ENCODE data around the gene ZNF827. TPM values are rescaled to one million over a fixed set of nuclear protein-coding genes. Genes with fewer than 3 reads are reported as not detected.

The ZNF827 gene
- total RNA-seq, 1 experiment from 2014 or later = 29.4 TPM

DNA sequence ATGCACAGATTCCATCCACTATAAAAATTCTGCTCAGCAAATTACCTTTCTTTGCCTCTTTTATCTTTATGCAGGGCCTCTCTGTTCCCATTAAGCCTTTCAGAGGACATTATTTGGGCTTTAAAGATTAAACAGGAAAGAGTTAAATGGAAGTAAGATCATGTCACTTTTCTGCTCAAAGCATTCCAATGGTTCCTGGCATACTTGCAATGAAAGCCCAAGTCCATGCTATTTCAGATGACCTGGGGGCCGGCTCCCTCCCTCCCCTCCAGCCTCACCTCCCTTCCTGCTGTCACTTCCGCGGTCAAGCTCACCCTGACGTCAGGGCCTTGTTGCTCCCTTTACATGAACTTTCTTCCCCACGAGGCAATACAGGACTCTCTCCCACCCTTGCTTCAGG, 133.1 kb downstream of the ZNF827 start:
- Mint-ChIP-seq H3K27ac (peak overlapping the region; percentile 3 to 77 (median 66); a peak in 6 of 7 replicates), H3K36me3 (ENCODE audit: insufficient read depth in 1 of 3, low read depth in 3 of 3) (peaks cover 22 to 34% (median 30%) of the 10 kb centered on the region in 3 experiments), H3K27me3 (ENCODE audit: low read depth) (no peaks in the 10 kb centered on the region), H3K4me1 (peaks cover 28 to 37% of the 10 kb centered on the region in 2 experiments), H3K4me3 (no peak overlapping the region), H3K9me3 (peaks cover 10 to 12% of the 10 kb centered on the region in 2 experiments)
- Histone ChIP-seq H3K9me3 (ENCODE audit: control insufficient read depth, low read depth, low read length) (peaks cover 7% of the 10 kb centered on the region), H3T11ph (ENCODE audit: low read length) (no peak overlapping the region), H3K79me2 (ENCODE audit: insufficient read depth, low read length) (no peaks in the 10 kb centered on the region), H3K14ac (ENCODE audit: insufficient read depth, low read length) (no peak overlapping the region), H3K27me3 (ENCODE audit: insufficient read depth, low read length) (no peaks in the 10 kb centered on the region), H3K27ac (ENCODE audit: insufficient read length, low read depth, low read length) (no peak overlapping the region), H4K91ac (ENCODE audit: insufficient read length, low read depth, low read length) (no peak overlapping the region), H3K4me2 (ENCODE audit: insufficient read depth, insufficient read length, low read length) (no peak overlapping the region), H2AFZ (ENCODE audit: low read length) (no peak overlapping the region), H3K18ac (ENCODE audit: insufficient read length, low read depth, low read length) (no peak overlapping the region), H2AK5ac (ENCODE audit: insufficient read length, low read length) (no peak overlapping the region), H4K5ac (ENCODE audit: insufficient read length, low read depth, low read length) (no peak overlapping the region), H4K20me1 (ENCODE audit: control insufficient read depth, insufficient read depth, insufficient read length) (no peaks in the 10 kb centered on the region), H3K56ac (ENCODE audit: insufficient read length, low read depth, low read length) (no peak overlapping the region), H3K23me2 (ENCODE audit: insufficient read length, low read depth, low read length, poor library complexity, severe bottlenecking) (no peaks in the 10 kb centered on the region), H3K9ac (ENCODE audit: extremely low read depth, insufficient read length, low read length) (no peak overlapping the region), H3K79me1 (ENCODE audit: insufficient read depth, low read depth, low read length, poor library complexity, severe bottlenecking) (no peaks in the 10 kb centered on the region), H2BK5ac (ENCODE audit: insufficient read length, low read length) (no peak overlapping the region), H2BK20ac (ENCODE audit: low read depth, low read length, poor library complexity, severe bottlenecking) (no peak overlapping the region), H2BK12ac (ENCODE audit: insufficient read length, low read depth, low read length) (no peak overlapping the region), H3K4me1 (ENCODE audit: insufficient read depth, low read length) (no peaks in the 10 kb centered on the region; the same call in 1 of the 2 replicates), H3K23ac (ENCODE audit: insufficient read length, low read depth, low read length) (no peak overlapping the region), H2BK15ac (ENCODE audit: low read depth, low read length) (no peak overlapping the region), H2BK120ac (ENCODE audit: low read depth, low read length, poor library complexity, severe bottlenecking) (no peak overlapping the region), H3K4ac (ENCODE audit: low read depth, low read length) (no peak overlapping the region), H4K8ac (replicated peaks; ENCODE audit: insufficient read length, low read depth, low read length) (no peak overlapping the region)
- TF ChIP-seq, protein P1, sequence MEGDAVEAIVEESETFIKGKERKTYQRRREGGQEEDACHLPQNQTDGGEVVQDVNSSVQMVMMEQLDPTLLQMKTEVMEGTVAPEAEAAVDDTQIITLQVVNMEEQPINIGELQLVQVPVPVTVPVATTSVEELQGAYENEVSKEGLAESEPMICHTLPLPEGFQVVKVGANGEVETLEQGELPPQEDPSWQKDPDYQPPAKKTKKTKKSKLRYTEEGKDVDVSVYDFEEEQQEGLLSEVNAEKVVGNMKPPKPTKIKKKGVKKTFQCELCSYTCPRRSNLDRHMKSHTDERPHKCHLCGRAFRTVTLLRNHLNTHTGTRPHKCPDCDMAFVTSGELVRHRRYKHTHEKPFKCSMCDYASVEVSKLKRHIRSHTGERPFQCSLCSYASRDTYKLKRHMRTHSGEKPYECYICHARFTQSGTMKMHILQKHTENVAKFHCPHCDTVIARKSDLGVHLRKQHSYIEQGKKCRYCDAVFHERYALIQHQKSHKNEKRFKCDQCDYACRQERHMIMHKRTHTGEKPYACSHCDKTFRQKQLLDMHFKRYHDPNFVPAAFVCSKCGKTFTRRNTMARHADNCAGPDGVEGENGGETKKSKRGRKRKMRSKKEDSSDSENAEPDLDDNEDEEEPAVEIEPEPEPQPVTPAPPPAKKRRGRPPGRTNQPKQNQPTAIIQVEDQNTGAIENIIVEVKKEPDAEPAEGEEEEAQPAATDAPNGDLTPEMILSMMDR (conservative IDR thresholded peaks at IDR 0.05) = no peak
- WGBS (ENCODE audit: extremely low coverage, insufficient read length, low lambda C conversion rate) = no CpG with 5 or more reads among the region's 5 CpGs
- peak; percentile 87 for DNase-seq

All from H9 (cell line).